Right atrium auricular region (tissue), 2 donors: ENCODE measurements around the gene C15orf61. TPM values are rescaled to one million over a fixed set of nuclear protein-coding genes. Genes with fewer than 3 reads are reported as not detected.

Experiments
- DNase-seq: peaks from one replicate; pipeline ENCODE4 v3.0.0-alpha.2; 2019; ENCODE audit warnings: low spot score
- H3K27ac ChIP-seq, 2 donors: fragments of 200-600 bp; sonication (generic); 1 replicate in 1 of 2; 2 replicates in 1 of 2; pipeline ENCODE4 v1.5.1; 2016 to 2019
- H3K27me3 ChIP-seq, 2 donors: fragments of 200-600 bp; sonication (generic); one replicate each; pipeline versions ENCODE4 v1.5.1 to v1.6.0; 2017 to 2019
- H3K36me3 ChIP-seq: fragments of 200-600 bp; sonication (generic); one replicate; pipeline ENCODE4 v1.5.1; 2016
- H3K4me1 ChIP-seq, 2 donors: fragments of 200-600 bp; sonication (generic); one replicate each; pipeline versions ENCODE4 v1.5.1 to v1.6.0; 2017 to 2019
- H3K4me3 ChIP-seq, 2 donors: fragments of 200-600 bp; sonication (generic); 1 replicate in 1 of 2; 2 replicates in 1 of 2; pipeline ENCODE4 v1.5.1; 2017 to 2019; ENCODE audit warnings: mild to moderate bottlenecking in 1 of 2, moderate library complexity in 1 of 2
- H3K9me3 ChIP-seq, 2 donors: fragments of 200-600 bp; sonication (generic); one replicate each; pipeline ENCODE4 v1.5.1; 2019
- total RNA-seq, 2 donors: library from RNA; depleted of rRNA; stranded (reverse); fragments of >200 nt; gene quantifications; one replicate each; pipeline ENCODE4 v1.1.0, GENCODE V29; 2016
- TF ChIP-seq, protein P1 (sequence below), 2 donors: fragments of 200-600 bp; sonication (generic); IDR thresholded peaks; one replicate each; pipeline ENCODE4 v1.5.1; 2019; ENCODE audit warnings: antibody characterized with exemption in 2 of 2

C15orf61 gene
- total RNA-seq, 2 donors from 2014 or later = 6.2 to 7.0 TPM

DNA sequence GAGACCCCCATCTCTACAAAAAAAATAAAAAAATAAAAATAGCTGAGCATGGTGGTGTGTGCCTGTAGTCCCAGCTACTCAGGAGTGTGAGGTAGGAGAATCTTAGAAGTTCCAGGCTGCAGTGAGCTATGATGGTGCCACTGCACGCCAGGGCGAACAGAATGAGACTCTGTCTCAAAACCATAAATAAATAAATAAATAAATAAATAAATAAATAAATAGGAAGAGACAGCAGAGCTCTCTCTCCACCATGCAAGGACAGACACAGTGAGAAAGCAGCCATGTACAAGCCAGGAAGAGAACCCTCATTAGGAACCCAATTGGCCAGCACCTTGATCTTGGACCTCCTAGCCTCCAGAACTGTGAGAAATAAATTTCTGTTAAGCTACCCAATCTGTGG, 5.4 kb upstream of the C15orf61 start:
- peaks cover 0 to 7% of the 10 kb centered on the region in 2 donors for H3K4me1 ChIP-seq
- no peak overlapping the region for H3K4me3 ChIP-seq
- no peak for DNase-seq
- H3K36me3 ChIP-seq = peaks cover 30% of the 10 kb centered on the region
- TF ChIP-seq, protein P1, sequence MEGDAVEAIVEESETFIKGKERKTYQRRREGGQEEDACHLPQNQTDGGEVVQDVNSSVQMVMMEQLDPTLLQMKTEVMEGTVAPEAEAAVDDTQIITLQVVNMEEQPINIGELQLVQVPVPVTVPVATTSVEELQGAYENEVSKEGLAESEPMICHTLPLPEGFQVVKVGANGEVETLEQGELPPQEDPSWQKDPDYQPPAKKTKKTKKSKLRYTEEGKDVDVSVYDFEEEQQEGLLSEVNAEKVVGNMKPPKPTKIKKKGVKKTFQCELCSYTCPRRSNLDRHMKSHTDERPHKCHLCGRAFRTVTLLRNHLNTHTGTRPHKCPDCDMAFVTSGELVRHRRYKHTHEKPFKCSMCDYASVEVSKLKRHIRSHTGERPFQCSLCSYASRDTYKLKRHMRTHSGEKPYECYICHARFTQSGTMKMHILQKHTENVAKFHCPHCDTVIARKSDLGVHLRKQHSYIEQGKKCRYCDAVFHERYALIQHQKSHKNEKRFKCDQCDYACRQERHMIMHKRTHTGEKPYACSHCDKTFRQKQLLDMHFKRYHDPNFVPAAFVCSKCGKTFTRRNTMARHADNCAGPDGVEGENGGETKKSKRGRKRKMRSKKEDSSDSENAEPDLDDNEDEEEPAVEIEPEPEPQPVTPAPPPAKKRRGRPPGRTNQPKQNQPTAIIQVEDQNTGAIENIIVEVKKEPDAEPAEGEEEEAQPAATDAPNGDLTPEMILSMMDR (IDR thresholded peaks at IDR 0.05) = no peak
- H3K27me3 ChIP-seq = no peaks in the 10 kb centered on the region
- H3K9me3 ChIP-seq = no peaks in the 10 kb centered on the region
- no peak overlapping the region for H3K27ac ChIP-seq

- TF ChIP-seq, protein P1 (IDR thresholded peaks at IDR 0.05) = no peak
- Histone ChIP-seq H3K4me3 (peak overlapping the region; percentile 73 to 90), H3K36me3 (no peaks in the 10 kb centered on the region), H3K9me3 (no peaks in the 10 kb centered on the region), H3K27me3 (no peaks in the 10 kb centered on the region), H3K4me1 (peaks cover 0 to 31% of the 10 kb centered on the region in 2 donors), H3K27ac (peak overlapping the region; percentile 97 to 98)
- DNase-seq = no peak
Observed at GRCh38 chr15:67520321-67521028, 456 bp upstream of the C15orf61 start.

DNA sequence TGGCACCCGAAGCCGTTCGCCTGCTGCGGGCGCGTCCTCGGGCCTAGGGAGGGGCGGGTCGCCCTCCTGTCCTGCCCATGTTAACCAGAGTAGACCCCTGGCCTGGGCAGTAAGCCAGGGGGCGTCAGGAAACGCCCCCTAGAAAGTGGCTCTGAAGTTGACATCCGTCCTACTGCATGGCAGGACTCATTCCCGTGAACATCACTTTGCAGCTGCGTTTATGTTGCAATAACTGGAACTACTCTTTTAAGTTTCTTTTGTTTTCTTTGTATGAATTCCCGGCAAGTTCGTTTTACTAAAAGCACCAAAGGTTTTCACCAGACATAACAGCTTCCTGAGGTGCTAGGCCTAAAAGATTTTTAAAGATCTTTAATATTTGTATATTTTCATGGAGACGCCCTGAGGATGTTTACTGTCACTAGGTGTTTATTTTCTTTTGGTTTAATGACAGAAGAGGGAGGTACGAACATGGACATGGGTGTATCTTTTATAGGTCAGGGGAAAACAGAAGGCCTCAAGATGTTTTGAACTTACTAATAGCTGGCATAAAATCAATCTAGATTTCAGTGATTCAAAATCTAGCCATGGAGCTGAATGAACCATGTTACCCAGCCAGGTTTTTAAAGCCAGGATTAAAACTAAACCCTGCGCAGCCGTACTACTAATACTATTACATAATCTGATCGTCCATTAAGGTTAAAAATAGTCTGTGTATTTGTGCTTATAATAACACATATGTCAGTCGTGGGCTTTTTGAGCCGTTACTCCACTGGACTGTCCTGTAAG, 1.0 kb downstream of the C15orf61 start:
- no peak for DNase-seq
- no peaks in the 10 kb centered on the region for H3K27me3 ChIP-seq
- peaks cover under 1% of the 10 kb centered on the region for H3K36me3 ChIP-seq
- TF ChIP-seq, protein P1 (IDR thresholded peaks at IDR 0.05) = no peak
- H3K9me3 ChIP-seq = no peaks in the 10 kb centered on the region
- peak overlapping the region; percentile 73 to 90 for H3K4me3 ChIP-seq
- H3K4me1 ChIP-seq = peaks cover 0 to 31% of the 10 kb centered on the region in 2 donors
- H3K27ac ChIP-seq = peak overlapping the region; percentile 97 to 98

DNA sequence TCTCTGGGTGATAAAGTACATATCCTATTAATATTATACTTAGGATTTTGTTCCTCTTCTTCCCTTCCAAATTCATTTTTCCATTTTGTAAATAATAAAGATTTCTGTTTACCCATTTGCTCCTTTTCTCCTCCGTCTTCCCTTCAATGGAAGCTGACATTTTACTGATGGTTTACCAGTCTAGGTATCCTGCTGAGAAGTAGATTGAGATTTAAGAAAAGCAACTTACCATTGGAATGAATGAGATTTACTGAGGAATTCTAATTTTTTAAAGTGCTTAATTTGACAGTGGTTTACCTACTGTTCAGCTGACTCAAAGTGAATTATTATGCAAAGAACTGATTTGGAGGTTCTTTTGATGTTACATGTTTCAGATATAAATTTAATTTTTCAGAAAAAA, 2.4 kb downstream of the C15orf61 start:
- Histone ChIP-seq H3K9me3 (no peaks in the 10 kb centered on the region), H3K27me3 (no peaks in the 10 kb centered on the region), H3K4me3 (no peak overlapping the region), H3K27ac (peak overlapping the region in 1 of 2 donors; percentile 97), H3K36me3 (peaks cover 7% of the 10 kb centered on the region), H3K4me1 (peaks cover 0 to 31% of the 10 kb centered on the region in 2 donors)
- TF ChIP-seq, protein P1 (IDR thresholded peaks at IDR 0.05) = no peak
- DNase-seq = no peak

DNA sequence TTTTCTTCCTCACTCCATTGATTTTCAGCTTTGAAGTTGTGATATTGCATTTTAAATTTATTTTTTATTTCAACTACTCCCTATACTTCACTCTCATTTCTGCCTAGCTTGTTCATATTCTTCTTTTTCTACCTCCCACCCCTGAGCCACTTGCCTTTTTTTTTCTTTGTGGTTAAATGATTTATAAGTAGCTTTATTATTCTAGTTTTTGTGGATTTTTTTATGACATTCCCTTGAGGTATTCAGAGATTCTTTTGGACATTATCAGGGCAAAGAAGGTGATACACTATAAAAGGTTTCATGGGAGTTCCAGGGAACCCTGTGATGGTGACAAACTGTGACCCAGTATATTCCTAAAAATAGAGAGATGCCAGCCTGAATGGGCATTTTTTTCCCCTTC, 3.3 kb downstream of the C15orf61 start:
- Histone ChIP-seq H3K4me1 (peaks cover 0 to 31% of the 10 kb centered on the region in 2 donors), H3K36me3 (peaks cover 7% of the 10 kb centered on the region), H3K4me3 (no peak overlapping the region), H3K9me3 (no peaks in the 10 kb centered on the region), H3K27ac (no peak overlapping the region), H3K27me3 (no peaks in the 10 kb centered on the region)
- TF ChIP-seq, protein P1 (IDR thresholded peaks at IDR 0.05) = no peak
- no peak for DNase-seq
